Astrocyte of the hippocampus (primary cell): Measurements from ENCODE around the gene IQGAP3.

Experiments used
- DNase-seq: peaks from one replicate; pipeline ENCODE4 v3.0.0; 2011; ENCODE audit warnings: low read depth, low spot score

Gene IQGAP3

GRCh38 chr1:156483397-156483796, 89.0 kb downstream of the IQGAP3 start:
- DNase-seq, result no peak

DNA sequence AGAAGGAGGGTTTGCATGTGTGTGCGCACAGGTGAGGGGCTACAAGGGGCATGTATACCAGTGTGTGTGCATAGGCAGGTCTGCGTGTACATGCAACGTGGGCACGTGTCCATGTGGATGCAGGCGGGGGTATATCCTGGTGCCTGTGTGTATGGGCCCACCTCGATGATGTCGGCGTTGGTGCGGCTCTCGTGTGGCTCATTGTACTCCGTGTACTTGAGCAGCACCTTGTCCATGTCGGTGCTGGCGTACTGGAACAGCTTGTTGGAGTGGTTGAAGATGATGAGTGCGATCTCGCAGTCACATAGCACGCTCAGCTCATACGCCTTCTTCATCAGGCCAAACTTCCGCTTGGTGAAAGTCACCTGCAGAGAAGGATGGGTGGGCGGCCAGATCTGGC, 90.1 kb downstream of the IQGAP3 start:
- DNase-seq, result no peak

GRCh38 chr1:156481527-156481926, 90.8 kb downstream of the IQGAP3 start:
- no peak for DNase-seq

DNA sequence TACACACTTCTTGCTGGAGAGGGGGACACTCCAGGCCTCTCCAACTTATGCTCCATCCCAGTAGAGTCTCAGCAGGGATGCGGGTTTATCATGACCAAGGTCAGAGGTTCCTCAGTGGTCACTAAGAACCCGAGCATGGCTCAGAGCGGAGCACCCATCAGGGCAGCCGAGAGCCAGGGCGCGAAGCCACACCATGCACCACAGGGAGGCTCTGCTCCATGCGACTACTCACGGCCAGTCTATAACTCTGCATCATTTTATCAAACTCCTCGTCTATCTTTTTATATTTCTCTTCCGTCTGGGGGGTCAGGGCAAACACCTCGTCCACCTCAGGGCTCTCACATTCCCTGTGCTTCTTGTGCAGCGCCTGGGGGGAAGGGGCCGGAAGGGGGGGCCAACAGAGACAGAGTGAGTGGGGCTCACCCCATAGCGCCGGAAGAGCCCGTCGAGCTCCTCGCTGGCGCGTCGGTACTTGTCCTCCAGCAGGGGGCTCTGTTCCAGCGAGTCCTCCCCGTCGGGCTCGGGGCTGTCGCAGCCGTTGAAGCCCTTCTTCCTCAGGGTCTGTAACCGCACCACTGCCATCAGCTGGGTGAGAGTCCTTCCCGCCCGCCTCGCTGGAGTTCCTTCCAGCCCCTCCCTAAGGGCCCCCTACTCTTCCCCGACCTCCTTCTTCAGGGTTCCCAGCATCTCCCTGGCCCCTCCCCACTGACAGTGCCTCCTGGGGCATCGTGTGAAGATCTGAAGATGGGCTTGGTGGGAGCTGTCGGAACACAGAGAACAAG, 91.8 kb downstream of the IQGAP3 start:
- DNase-seq, result peak; percentile 80

DNA sequence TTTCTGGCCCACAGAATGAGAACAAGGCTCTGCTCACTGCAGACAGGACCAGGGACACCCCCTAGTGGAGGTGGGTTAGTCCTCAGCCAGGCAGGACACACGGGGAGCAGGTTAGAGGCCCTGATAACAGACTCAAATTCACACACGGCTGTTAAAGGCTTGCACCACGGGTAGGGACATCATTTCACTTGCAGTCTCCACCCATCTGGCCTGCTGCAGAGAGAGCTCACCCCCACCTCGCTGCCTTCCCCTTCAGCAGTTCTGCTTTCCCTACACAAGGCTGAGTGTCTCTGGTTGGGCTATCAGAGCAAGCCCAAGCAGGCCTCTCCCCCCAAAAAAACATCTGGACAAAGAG, 92.4 kb downstream of the IQGAP3 start:
- DNase-seq, result no peak

DNA sequence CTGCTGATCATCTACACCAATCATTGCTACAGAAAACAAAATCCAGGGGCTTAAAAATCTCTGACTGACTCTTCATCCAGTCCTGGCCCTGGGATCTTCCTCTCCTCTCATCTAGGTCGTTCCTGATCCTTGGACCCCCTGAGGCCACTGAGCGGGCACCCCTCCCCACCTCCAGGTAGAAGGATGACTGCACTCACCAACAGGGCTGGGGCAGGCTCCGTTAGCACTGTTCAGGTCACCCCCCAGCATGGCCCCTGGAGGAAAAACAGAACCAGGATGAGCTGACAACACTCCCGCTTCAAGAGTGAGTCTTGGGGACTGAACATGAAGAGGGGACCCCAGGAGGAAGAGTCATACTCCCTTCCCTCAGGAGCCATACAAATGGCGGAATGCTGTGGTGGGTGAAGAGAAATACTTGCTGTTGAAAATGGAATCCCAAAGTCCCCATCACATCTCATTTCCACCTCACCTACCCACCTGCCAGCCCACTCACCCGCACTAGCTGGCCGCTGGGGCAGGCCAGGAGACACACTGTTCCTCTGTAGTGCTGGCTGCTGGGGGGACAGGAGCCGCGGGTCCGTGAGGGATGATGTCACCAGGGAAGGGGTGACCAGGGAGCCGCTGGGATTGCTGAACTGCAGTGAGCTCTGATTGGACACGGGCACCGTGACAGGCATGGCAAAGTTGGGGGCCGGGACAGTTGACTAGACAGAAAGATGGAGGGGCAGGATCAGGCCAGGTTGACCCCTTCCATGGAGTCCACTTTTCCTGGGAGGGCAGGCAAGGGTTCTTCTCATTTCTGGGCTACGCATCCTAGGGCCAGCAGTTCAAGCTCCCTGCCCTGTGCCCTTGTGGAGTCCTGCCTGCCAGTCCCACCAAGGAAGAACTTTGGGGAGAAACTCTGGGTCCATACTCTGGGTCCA, 93.0 kb downstream of the IQGAP3 start:
- DNase-seq, result no peak

DNA sequence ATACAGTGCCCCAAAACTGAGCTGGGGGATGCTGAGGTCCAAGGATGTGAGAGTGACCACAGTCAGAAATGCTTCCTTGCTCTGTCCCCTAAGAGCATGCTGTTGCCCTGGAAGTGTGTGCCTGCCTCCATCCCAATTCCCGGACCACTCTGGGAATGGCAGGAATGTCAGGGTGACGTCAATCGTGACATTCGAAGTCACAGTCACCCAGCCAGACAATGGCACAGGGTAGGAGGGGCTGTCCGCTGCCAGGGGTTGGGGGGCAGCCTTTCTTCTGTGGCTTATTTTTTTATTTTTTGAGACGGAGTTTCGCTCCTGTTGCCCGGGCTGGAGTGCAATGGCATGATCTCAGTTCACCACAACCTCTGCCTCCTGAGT, 94.1 kb downstream of the IQGAP3 start:
- DNase-seq, result no peak

DNA sequence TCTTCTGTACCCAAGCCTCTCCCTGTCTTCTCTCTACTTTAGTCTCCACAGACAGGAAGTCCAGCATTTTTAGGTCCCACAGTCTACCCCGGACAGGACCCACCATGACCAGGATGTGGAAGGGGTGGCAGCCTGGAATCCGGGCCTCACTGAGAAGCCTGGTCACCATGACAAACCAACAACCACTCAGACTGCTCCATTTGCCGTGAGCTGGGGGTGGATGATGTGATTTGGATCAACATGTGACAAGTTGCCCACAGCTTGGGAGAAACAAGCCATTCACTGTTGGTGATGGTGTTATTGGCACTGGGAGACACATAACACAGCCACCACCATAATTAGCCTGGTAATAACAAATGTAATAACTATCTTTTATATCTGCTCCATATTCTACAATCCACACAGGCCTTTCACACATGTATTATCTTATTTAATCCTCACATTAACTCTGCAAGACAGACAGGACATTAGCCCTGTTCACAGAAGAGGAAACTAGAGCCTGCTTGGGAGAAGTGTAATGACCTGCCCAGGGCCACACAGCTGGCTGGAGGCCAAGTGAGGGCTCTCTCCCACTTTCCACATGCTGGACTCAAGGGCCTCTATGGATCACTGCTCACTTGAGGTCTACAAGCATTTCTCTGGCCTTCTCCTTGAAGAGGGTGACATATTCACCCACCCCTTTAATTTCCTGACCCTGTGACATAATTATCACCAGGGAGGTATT, 94.7 kb downstream of the IQGAP3 start:
- DNase-seq, result no peak

DNA sequence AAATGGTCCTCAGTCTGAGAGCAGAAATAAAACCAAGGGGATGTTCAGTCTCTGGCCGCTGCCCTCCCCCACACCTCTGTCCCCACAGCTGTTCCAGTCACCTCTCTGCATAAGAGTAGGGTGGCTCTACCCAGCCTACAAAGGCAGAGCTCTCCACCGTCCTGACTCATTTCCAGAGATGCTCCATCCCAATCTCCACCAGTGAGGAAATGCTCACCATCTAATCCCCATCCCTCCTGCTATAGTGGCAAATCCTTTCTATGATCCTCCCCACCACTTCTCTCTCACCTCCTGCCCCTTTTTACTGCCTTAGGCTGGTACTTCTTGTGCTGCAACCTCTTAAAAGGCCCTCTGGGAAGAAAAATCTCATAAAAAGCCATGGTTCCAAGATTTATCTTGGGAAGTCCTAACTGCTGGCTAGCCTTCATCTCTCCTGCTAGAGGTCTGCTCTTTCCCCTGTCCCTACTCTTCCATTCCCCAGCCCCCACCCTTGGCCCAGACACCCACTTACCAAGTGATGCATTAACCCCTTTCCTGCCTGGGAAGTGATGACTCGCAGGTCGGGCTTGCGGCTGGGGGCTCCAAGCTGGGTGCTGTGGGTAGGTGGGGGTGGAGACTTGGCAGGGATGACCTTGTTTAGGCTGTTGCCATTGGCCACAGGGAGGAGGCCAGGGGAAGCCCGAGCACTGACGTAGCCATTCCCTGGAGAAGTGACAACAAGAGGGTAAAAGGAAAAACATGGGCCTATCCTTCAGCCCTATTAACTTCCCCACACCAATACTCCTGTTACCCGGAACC, 95.7 kb downstream of the IQGAP3 start:
- DNase-seq, result peak; percentile 82

DNA sequence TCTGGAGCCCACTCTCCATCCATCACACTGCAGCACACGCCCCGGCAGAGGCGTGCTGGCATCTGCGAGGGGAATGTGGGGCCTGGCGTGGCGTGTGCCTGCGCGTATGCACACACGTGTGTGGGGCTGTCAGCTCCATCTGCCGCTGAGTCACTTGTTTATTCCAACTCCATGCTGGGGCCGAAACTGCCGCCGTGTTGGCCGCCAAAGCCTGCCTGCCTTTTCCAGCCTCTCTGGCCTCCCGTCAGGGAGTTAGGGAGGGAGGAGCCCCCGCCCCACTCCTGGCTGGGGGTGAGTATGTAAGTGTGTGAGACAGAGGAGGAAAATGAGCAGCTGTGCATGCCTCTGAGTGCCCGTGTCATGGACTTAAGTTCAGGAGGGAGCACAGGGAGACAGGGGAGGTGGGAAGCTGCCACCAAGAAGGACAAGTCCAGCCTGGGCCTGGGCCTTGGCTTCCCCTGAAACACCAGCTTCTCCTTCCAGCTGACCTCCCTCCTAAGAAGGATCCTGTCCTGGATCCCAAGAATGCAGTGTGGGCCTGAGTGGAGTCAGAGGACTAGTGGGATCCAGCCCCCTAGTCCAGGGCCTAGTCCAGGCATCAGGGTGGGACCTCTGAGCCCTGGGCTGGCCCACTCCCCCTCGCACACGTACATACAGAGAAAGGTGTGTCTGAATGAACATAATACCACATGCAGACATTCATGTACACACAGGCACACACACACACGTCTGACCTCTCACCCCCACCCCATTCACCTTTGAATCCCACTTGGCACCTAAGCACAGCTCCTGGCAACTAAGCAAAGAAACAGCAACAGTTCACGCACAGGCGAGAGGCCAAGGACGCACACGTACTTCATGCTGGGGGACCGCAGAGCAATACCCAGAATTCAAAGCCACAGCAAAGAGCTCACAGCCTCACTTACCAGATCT, 96.5 kb downstream of the IQGAP3 start:
- DNase-seq, result no peak
